Mammary epithelial cell (primary cell): Measurements from ENCODE around the gene AFAP1.

Experiments
- EZH2 ChIP-seq: IDR thresholded peaks from 2 replicates; pipeline ENCODE4 v1.6.1; 2012; ENCODE audit warnings: low read length, inconsistent platforms, borderline replicate concordance
- TF ChIP-seq, protein P1 (sequence below), 2 donors: IDR thresholded peaks in 1 of 2; conservative IDR thresholded peaks in 1 of 2; 2 replicates each; pipeline ENCODE4 v1.5.1; 2011 to 2012; ENCODE audit warnings: inconsistent platforms in 2 of 2, low read length in 2 of 2, mild to moderate bottlenecking in 2 of 2, control low read depth in 1 of 2, low read depth in 1 of 2; ENCODE audit not compliant: insufficient read depth in 1 of 2; ENCODE audit errors: extremely low read depth in 1 of 2

DNA sequence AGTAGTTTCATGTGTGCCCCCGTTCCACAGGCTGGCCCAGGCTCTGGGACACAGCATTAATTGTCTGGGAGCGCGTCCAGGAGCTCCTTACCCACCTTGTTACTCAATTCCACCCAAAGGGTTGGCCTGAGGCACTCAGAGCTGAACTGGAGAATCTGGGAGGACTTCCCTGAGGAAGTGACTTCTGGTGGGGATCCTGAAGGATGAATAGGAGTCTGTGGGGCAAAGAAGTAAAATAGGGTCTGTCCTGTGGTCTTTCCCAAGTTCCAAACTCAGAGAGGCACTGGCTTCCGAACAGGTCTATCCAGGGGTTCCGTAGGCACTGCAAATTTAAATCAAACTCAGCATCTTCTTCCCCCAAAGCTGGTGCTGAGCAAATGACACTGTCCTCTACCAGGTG is 204.3 kb downstream of the AFAP1 start:
- TF ChIP-seq, protein P1, sequence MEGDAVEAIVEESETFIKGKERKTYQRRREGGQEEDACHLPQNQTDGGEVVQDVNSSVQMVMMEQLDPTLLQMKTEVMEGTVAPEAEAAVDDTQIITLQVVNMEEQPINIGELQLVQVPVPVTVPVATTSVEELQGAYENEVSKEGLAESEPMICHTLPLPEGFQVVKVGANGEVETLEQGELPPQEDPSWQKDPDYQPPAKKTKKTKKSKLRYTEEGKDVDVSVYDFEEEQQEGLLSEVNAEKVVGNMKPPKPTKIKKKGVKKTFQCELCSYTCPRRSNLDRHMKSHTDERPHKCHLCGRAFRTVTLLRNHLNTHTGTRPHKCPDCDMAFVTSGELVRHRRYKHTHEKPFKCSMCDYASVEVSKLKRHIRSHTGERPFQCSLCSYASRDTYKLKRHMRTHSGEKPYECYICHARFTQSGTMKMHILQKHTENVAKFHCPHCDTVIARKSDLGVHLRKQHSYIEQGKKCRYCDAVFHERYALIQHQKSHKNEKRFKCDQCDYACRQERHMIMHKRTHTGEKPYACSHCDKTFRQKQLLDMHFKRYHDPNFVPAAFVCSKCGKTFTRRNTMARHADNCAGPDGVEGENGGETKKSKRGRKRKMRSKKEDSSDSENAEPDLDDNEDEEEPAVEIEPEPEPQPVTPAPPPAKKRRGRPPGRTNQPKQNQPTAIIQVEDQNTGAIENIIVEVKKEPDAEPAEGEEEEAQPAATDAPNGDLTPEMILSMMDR (conservative IDR thresholded peaks at IDR 0.05 in 1 of 2, IDR thresholded peaks at IDR 0.05 in 1 of 2; ENCODE audit: extremely low read depth in 1 of 2, insufficient read depth in 1 of 2, low read depth in 1 of 2, low read length in 2 of 2) = no peak
- no peak for TF ChIP-seq EZH2
